ENCODE measurements around the gene FAM3A.
"Not testable (repeated sequence)": the region's sequence is repeated elsewhere in the genome, so short reads cannot be mapped to it uniquely, and the experiment has no call there.

The FAM3A gene

GRCh38 chrX:154515966-154516655 lies at the start of gene FAM3A:
Gene FAM3A, minus strand, starts transcription at chrX:154516232. Its CDS starts 460 bp downstream, at chrX:154515772.
- DNase-seq = peak; percentile 91

- not testable (repeated sequence) for DNase-seq
Measured at GRCh38 chrX:154562295-154562694, 46.3 kb upstream of the FAM3A start.

GRCh38 chrX:154560326-154560725 lies 44.3 kb upstream of the FAM3A start:
- not testable (repeated sequence) for DNase-seq

- not testable (repeated sequence) for DNase-seq
Measured at GRCh38 chrX:154558896-154559295, 42.9 kb upstream of the FAM3A start.

- not testable (repeated sequence) for DNase-seq
Measured at GRCh38 chrX:154558060-154558690, 42.1 kb upstream of the FAM3A start.

GRCh38 chrX:154552112-154552806 lies 36.2 kb upstream of the FAM3A start:
- DNase-seq = not testable (repeated sequence)

- DNase-seq = no peak
Measured at GRCh38 chrX:154549766-154550165, 33.7 kb upstream of the FAM3A start.

- no peak for DNase-seq
Measured at GRCh38 chrX:154548028-154548316, 31.9 kb upstream of the FAM3A start.

- peak; percentile 88 for DNase-seq
Measured at GRCh38 chrX:154547245-154548027, 31.4 kb upstream of the FAM3A start, which contains the start of gene IKBKG. Gene IKBKG, plus strand, starts transcription at chrX:154547620. Its CDS starts 4,383 bp downstream, at chrX:154552003.

- DNase-seq = peak; percentile 81
Measured at GRCh38 chrX:154546354-154547244, 30.6 kb upstream of the FAM3A start, which contains the start of gene G6PD. Gene G6PD, minus strand, starts transcription at chrX:154546846. Its CDS starts 691 bp downstream, at chrX:154546155.

- DNase-seq = no peak
Measured at GRCh38 chrX:154545673-154546274, 29.7 kb upstream of the FAM3A start.

- peak; percentile 35 for DNase-seq
Measured at GRCh38 chrX:154542723-154543424, 26.8 kb upstream of the FAM3A start.

- peak; percentile 70 for DNase-seq
Measured at GRCh38 chrX:154541896-154542722, 26.1 kb upstream of the FAM3A start.

- no peak for DNase-seq
Measured at GRCh38 chrX:154541589-154541895, 25.5 kb upstream of the FAM3A start.

GRCh38 chrX:154540897-154541535 lies 25.0 kb upstream of the FAM3A start:
- no peak for DNase-seq

- DNase-seq = not testable (repeated sequence)
Measured at GRCh38 chrX:154540365-154540764, 24.3 kb upstream of the FAM3A start.

GRCh38 chrX:154539077-154539476 lies 23.0 kb upstream of the FAM3A start:
- no peak for DNase-seq

GRCh38 chrX:154535892-154536291 lies 19.9 kb upstream of the FAM3A start:
- no peak for DNase-seq

GRCh38 chrX:154534526-154535322 lies 18.7 kb upstream of the FAM3A start:
- DNase-seq = peak; percentile 84
